HG02763 (cell line): ENCODE measurements around the gene SDHD.
"Not testable (repeated sequence)": the region's sequence is repeated elsewhere in the genome, so short reads cannot be mapped to it uniquely, and the experiment has no call there.

Experiments
- ATAC-seq: cut with Tn5 transposase; IDR thresholded peaks from one replicate; pipeline ENCODE4 v1.9.1; 2021; ENCODE audit warnings: mild to moderate bottlenecking, moderate library complexity; ENCODE audit not compliant: unreplicated experiment

The SDHD gene

GRCh38 chr11:112086422-112087191 lies at the start of gene SDHD, which contains the start of gene TIMM8B:
SDHD (plus strand) TSS chr11:112086873; CDS start chr11:112086908, 35 bp downstream.
TIMM8B (minus strand) TSS chr11:112086756; CDS start chr11:112086723, 33 bp downstream.
- peak; percentile 92 for ATAC-seq

- ATAC-seq, result no peak
These were observed 49.1 kb upstream of the SDHD start for GRCh38 chr11:112037527-112037926.

- ATAC-seq, result no peak
These were observed 44.3 kb upstream of the SDHD start for GRCh38 chr11:112042161-112042960.

- ATAC-seq, result no peak
These were observed 43.7 kb upstream of the SDHD start for GRCh38 chr11:112042961-112043304.

GRCh38 chr11:112044961-112045360 lies 41.7 kb upstream of the SDHD start:
- no peak for ATAC-seq

GRCh38 chr11:112046647-112047046 lies 40.0 kb upstream of the SDHD start:
- ATAC-seq, result not testable (repeated sequence)

GRCh38 chr11:112048256-112048655 lies 38.4 kb upstream of the SDHD start:
- not testable (repeated sequence) for ATAC-seq

GRCh38 chr11:112049777-112050176 lies 36.9 kb upstream of the SDHD start:
- no peak for ATAC-seq

GRCh38 chr11:112050721-112051120 lies 36.0 kb upstream of the SDHD start:
- ATAC-seq, result peak; percentile 83

GRCh38 chr11:112051768-112052167 lies 34.9 kb upstream of the SDHD start:
- ATAC-seq, result no peak

- ATAC-seq, result no peak
These were observed 29.5 kb upstream of the SDHD start for GRCh38 chr11:112057170-112057569.

- no peak for ATAC-seq
These were observed 28.6 kb upstream of the SDHD start for GRCh38 chr11:112058103-112058502.

- ATAC-seq, result no peak
These were observed 23.8 kb upstream of the SDHD start for GRCh38 chr11:112062923-112063322.

- peak; percentile 85 for ATAC-seq
These were observed 12.5 kb upstream of the SDHD start, which contains the start of the genes NKAPD1 and PIH1D2 for GRCh38 chr11:112073941-112074811. NKAPD1 (plus strand) TSS chr11:112074299; CDS start chr11:112075575, 1,276 bp downstream. PIH1D2 (minus strand) TSS chr11:112074017; CDS start chr11:112073174, 843 bp downstream.

- ATAC-seq, result no peak
These were observed 3.9 kb upstream of the SDHD start for GRCh38 chr11:112082729-112083128.

- peak; percentile 20 for ATAC-seq
These were observed 751 bp upstream of the SDHD start for GRCh38 chr11:112085822-112086421.

GRCh38 chr11:112087212-112087611 lies 539 bp downstream of the SDHD start:
- no peak for ATAC-seq

GRCh38 chr11:112095302-112095701 lies 8.6 kb downstream of the SDHD start:
- not testable (repeated sequence) for ATAC-seq

- ATAC-seq, result no peak
These were observed 9.5 kb downstream of the SDHD start for GRCh38 chr11:112096194-112096593.
